Left lobe of liver (tissue), 2 donors: ENCODE measurements around the gene RALA. TPM values are rescaled to one million over a fixed set of nuclear protein-coding genes. Genes with fewer than 3 reads are reported as not detected.
"Not testable (repeated sequence)": the region's sequence is repeated elsewhere in the genome, so short reads cannot be mapped to it uniquely, and the experiment has no call there.

Experiments
- ATAC-seq: fragments of 200-7000 bp; cut with Tn5 transposase; one replicate; pipeline ENCODE4 v1.9.1; 2020; ENCODE audit warnings: mild to moderate bottlenecking, moderate library complexity
- DNase-seq: peaks from one replicate; pipeline ENCODE4 v3.0.0-alpha.2; 2020; ENCODE audit warnings: low spot score
- total RNA-seq: library from RNA; stranded (reverse); gene quantifications from one replicate; pipeline ENCODE4 v1.2.1, GENCODE V29; 2021
- donor health status: DM: no; HTN: no; CAD: no; lungs with moderate emphysema.
- donor health status: DM: no; HTN: yes; CAD: no.

Gene RALA
- total RNA-seq, 1 donor from 2014 or later, result 7.8 TPM

- no peak for ATAC-seq
- DNase-seq, result no peak
These were observed 98.0 kb downstream of the RALA start for GRCh38 chr7:39721345-39721744.

GRCh38 chr7:39721919-39722597 is 98.7 kb downstream of the RALA start:
- ATAC-seq (no peak), DNase-seq (no peak)

- DNase-seq (no peak), ATAC-seq (no peak)
These were observed 104.0 kb downstream of the RALA start for GRCh38 chr7:39727231-39728012.

- DNase-seq (peak; percentile 89), ATAC-seq (peak; percentile 96)
These were observed 109.7 kb downstream of the RALA start for GRCh38 chr7:39732837-39733804.

GRCh38 chr7:39733881-39734632 is 110.7 kb downstream of the RALA start:
- no peak for DNase-seq
- ATAC-seq, result no peak

- no peak for DNase-seq
- no peak for ATAC-seq
These were observed 111.2 kb downstream of the RALA start for GRCh38 chr7:39734633-39735004.

GRCh38 chr7:39735903-39736302 is 112.5 kb downstream of the RALA start:
- DNase-seq (no peak), ATAC-seq (no peak)

GRCh38 chr7:39741942-39742623 is 118.7 kb downstream of the RALA start:
- ATAC-seq, result peak; percentile 58

GRCh38 chr7:39744620-39745019 is 121.2 kb downstream of the RALA start:
- ATAC-seq (no peak), DNase-seq (no peak)

More at GRCh38 chr7:39741942-39742623, 118.7 kb downstream of the RALA start:
- no peak for DNase-seq

GRCh38 chr7:39745320-39745719 is 121.9 kb downstream of the RALA start:
- DNase-seq (no peak), ATAC-seq (no peak)

- ATAC-seq (peak; percentile 96), DNase-seq (peak; percentile 71)
These were observed 122.9 kb downstream of the RALA start for GRCh38 chr7:39746103-39746819.

GRCh38 chr7:39749177-39749576 is 125.8 kb downstream of the RALA start:
- DNase-seq, result no peak
- no peak for ATAC-seq

GRCh38 chr7:39749717-39750116 is 126.3 kb downstream of the RALA start:
- DNase-seq (no peak), ATAC-seq (no peak)

- no peak for ATAC-seq
- DNase-seq, result no peak
These were observed 127.1 kb downstream of the RALA start for GRCh38 chr7:39750253-39751077.

- not testable (repeated sequence) for DNase-seq, ATAC-seq
These were observed 129.9 kb downstream of the RALA start for GRCh38 chr7:39753237-39753636.

GRCh38 chr7:39753823-39754325 is 130.5 kb downstream of the RALA start:
- no peak for ATAC-seq
- no peak for DNase-seq

GRCh38 chr7:39754326-39755120 is 131.2 kb downstream of the RALA start:
- ATAC-seq, result no peak
- DNase-seq, result no peak
